T-helper 2 cell treated with Interferon-gamma antibody and Interleukin-4, amounts not matched to agents 100 ng/mL and 5 ng/mL, for 36 hours (primary cell): Measurements from ENCODE around the gene CCDC144A. TPM values are rescaled to one million over a fixed set of nuclear protein-coding genes. Genes with fewer than 3 reads are reported as not detected.
"Not testable (repeated sequence)": the region's sequence is repeated elsewhere in the genome, so short reads cannot be mapped to it uniquely, and the experiment has no call there.

Experiments used
- intact Hi-C: fragments of 100-400 bp; cut with micrococcal nuclease; formaldehyde crosslinking; loops from one replicate; pipeline ENCODE4 v1.15.1; 2023
- total RNA-seq: library from RNA; stranded (reverse); gene quantifications from 2 replicates; pipeline ENCODE4 v1.2.3, GENCODE V29; 2022

The CCDC144A gene
- total RNA-seq, 1 donor from 2014 or later: 2.8 TPM

- intact Hi-C loops: no loop called here
Measured at GRCh38 chr17:16818821-16819683, 129.0 kb downstream of the CCDC144A start.

GRCh38 chr17:16820161-16820877 lies 130.3 kb downstream of the CCDC144A start:
- intact Hi-C loops: no loop called here

- intact Hi-C loops: no loop called here
Measured at GRCh38 chr17:16820979-16821543, 131.0 kb downstream of the CCDC144A start.

- intact Hi-C loops: not testable (repeated sequence)
Measured at GRCh38 chr17:16822133-16822532, 132.1 kb downstream of the CCDC144A start.

GRCh38 chr17:16823768-16824406 lies 133.8 kb downstream of the CCDC144A start:
- intact Hi-C loops: not testable (repeated sequence)

Other genes with a start within 250 kb of the CCDC144A start
- gene LRRC75A, start 198.0 kb upstream of the CCDC144A start, total RNA-seq: 1.4 and 1.8 TPM in 2 replicates
- gene ZNF287, start 121.0 kb upstream of the CCDC144A start, total RNA-seq: 5.1 and 7.5 TPM in 2 replicates
- gene ZNF624, start 36.4 kb upstream of the CCDC144A start, total RNA-seq: 3.5 and 4.6 TPM in 2 replicates